NCI-H1092 treated with DMSO at 0.1 percent for 48 hours (cell line): Measurements from ENCODE around the gene ZDHHC20.

Experiments used
- DNase-seq: peaks from one replicate; lab custom pipeline; 2025; lab: John Stamatoyannopoulos, UW

ZDHHC20 gene

GRCh38 chr13:21361123-21361522 is 98.0 kb downstream of the ZDHHC20 start:
- DNase-seq: no peak

GRCh38 chr13:21360463-21360862 is 98.6 kb downstream of the ZDHHC20 start:
- DNase-seq: no peak

- DNase-seq: no peak
These were observed 99.2 kb downstream of the ZDHHC20 start for GRCh38 chr13:21359855-21360254.

- no peak for DNase-seq
These were observed 103.8 kb downstream of the ZDHHC20 start for GRCh38 chr13:21355304-21355703.

GRCh38 chr13:21354721-21355120 is 104.4 kb downstream of the ZDHHC20 start:
- no peak for DNase-seq

GRCh38 chr13:21348488-21349120 is 110.5 kb downstream of the ZDHHC20 start:
- no peak for DNase-seq

GRCh38 chr13:21347753-21348318 is 111.3 kb downstream of the ZDHHC20 start:
- no peak for DNase-seq

GRCh38 chr13:21344662-21345176 is 114.4 kb downstream of the ZDHHC20 start:
- no peak for DNase-seq

GRCh38 chr13:21343659-21344058 is 115.4 kb downstream of the ZDHHC20 start:
- DNase-seq: no peak

GRCh38 chr13:21342699-21343442 is 116.2 kb downstream of the ZDHHC20 start:
- no peak for DNase-seq

- DNase-seq: no peak
These were observed 117.3 kb downstream of the ZDHHC20 start for GRCh38 chr13:21341637-21342422.

- DNase-seq: no peak
These were observed 120.3 kb downstream of the ZDHHC20 start for GRCh38 chr13:21338639-21339278.

- DNase-seq: no peak
These were observed 120.9 kb downstream of the ZDHHC20 start for GRCh38 chr13:21338156-21338555.

- DNase-seq: no peak
These were observed 122.3 kb downstream of the ZDHHC20 start for GRCh38 chr13:21336609-21337349.

- no peak for DNase-seq
These were observed 125.9 kb downstream of the ZDHHC20 start for GRCh38 chr13:21333186-21333585.

- DNase-seq: no peak
These were observed 128.8 kb downstream of the ZDHHC20 start for GRCh38 chr13:21330126-21330861.

- no peak for DNase-seq
These were observed 130.1 kb downstream of the ZDHHC20 start for GRCh38 chr13:21328836-21329477.

- no peak for DNase-seq
These were observed 130.9 kb downstream of the ZDHHC20 start for GRCh38 chr13:21328201-21328600.

- no peak for DNase-seq
These were observed 132.7 kb downstream of the ZDHHC20 start for GRCh38 chr13:21326155-21327031.
